ENCODE data around the gene MAGEA9.

GRCh38 chrX:149799938-149800337, 18.2 kb downstream of the MAGEA9 start:
- TF ChIP-seq, protein P1, sequence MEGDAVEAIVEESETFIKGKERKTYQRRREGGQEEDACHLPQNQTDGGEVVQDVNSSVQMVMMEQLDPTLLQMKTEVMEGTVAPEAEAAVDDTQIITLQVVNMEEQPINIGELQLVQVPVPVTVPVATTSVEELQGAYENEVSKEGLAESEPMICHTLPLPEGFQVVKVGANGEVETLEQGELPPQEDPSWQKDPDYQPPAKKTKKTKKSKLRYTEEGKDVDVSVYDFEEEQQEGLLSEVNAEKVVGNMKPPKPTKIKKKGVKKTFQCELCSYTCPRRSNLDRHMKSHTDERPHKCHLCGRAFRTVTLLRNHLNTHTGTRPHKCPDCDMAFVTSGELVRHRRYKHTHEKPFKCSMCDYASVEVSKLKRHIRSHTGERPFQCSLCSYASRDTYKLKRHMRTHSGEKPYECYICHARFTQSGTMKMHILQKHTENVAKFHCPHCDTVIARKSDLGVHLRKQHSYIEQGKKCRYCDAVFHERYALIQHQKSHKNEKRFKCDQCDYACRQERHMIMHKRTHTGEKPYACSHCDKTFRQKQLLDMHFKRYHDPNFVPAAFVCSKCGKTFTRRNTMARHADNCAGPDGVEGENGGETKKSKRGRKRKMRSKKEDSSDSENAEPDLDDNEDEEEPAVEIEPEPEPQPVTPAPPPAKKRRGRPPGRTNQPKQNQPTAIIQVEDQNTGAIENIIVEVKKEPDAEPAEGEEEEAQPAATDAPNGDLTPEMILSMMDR (IDR thresholded peaks at IDR 0.05; ENCODE audit: insufficient read depth, low read length) = no peak
- no peak for TF ChIP-seq GABPA (IDR thresholded peaks at IDR 0.05; ENCODE audit: low read depth)
- no peak for TF ChIP-seq REST (IDR thresholded peaks at IDR 0.05; ENCODE audit: insufficient replicate concordance, low read depth)
- TF ChIP-seq POLR2AphosphoS5 (IDR thresholded peaks at IDR 0.05; ENCODE audit: low read depth) = no peak
- no peak for TF ChIP-seq SPI1 (IDR thresholded peaks at IDR 0.05; ENCODE audit: borderline replicate concordance, low read depth)

Data from HL-60 (cell line).